SK-N-MC (cell line): Measurements from ENCODE around the gene HYDIN.

Experiments used
- EZH2 ChIP-seq: fragments of 200-600 bp; sonication (generic); IDR thresholded peaks from one replicate; pipeline ENCODE4 v1.6.1; 2017; ENCODE audit warnings: antibody characterized with exemption
- POLR2AphosphoS5 ChIP-seq: IDR thresholded peaks from 2 replicates; pipeline ENCODE4 v1.6.1; 2012; ENCODE audit warnings: mild to moderate bottlenecking, low read depth, low read length, borderline replicate concordance

GRCh38 chr16:71188956-71189712, 41.4 kb downstream of the HYDIN start:
- TF ChIP-seq POLR2AphosphoS5 (no peak), EZH2 (no peak)
